ENCODE data around the gene KCNH8. TPM values are rescaled to one million over a fixed set of nuclear protein-coding genes. Genes with fewer than 3 reads are reported as not detected.

KCNH8 gene
- total RNA-seq, 4 donors from 2014 or later = 0.11 to 0.42 (median 0.26) TPM

DNA sequence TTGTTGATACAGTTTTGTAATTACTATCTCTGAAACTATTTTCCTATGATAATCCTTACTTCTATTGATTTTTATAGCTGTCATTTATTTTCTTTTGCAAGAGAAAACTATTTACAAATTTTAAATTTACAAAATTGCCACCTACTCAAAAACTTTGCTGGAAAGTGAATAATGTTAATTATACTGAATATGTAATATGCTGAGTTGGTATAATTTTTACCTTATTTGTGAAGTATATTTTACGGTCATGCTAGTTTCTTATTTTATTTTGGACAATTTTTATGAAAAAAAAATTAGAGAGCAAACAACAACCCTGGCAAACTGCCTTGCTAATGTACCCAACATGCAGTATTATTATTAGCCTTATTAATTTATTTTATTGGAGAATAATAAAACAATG, 2.9 kb downstream of the KCNH8 start:
- no peak for DNase-seq (ENCODE audit: extremely low spot score)
- H3K36me3 ChIP-seq = no peaks in the 10 kb centered on the region
- H3K9me3 ChIP-seq = no peaks in the 10 kb centered on the region
- peaks cover 17 to 31% (median 21%) of the 10 kb centered on the region in 4 donors for H3K4me1 ChIP-seq
- 96% methylated on average over 1 of the region's 1 CpG for WGBS
- no peak overlapping the region for H3K27ac ChIP-seq (replicated peaks in 1 of 4)
- H3K27me3 ChIP-seq = peaks cover 0 to 36% (median 17%) of the 10 kb centered on the region in 4 donors
- H3K4me3 ChIP-seq = no peak overlapping the region
- intact Hi-C loops (cut with DNase I) = no loop called here
- TF ChIP-seq POLR2A (IDR thresholded peaks at IDR 0.05; ENCODE audit: low read depth) (no peak), POLR2AphosphoS5 (IDR thresholded peaks at IDR 0.05) (no peak), EP300 (IDR thresholded peaks at IDR 0.05) (no peak)
- TF ChIP-seq, protein P1, sequence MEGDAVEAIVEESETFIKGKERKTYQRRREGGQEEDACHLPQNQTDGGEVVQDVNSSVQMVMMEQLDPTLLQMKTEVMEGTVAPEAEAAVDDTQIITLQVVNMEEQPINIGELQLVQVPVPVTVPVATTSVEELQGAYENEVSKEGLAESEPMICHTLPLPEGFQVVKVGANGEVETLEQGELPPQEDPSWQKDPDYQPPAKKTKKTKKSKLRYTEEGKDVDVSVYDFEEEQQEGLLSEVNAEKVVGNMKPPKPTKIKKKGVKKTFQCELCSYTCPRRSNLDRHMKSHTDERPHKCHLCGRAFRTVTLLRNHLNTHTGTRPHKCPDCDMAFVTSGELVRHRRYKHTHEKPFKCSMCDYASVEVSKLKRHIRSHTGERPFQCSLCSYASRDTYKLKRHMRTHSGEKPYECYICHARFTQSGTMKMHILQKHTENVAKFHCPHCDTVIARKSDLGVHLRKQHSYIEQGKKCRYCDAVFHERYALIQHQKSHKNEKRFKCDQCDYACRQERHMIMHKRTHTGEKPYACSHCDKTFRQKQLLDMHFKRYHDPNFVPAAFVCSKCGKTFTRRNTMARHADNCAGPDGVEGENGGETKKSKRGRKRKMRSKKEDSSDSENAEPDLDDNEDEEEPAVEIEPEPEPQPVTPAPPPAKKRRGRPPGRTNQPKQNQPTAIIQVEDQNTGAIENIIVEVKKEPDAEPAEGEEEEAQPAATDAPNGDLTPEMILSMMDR (IDR thresholded peaks at IDR 0.05) = no peak

DNA sequence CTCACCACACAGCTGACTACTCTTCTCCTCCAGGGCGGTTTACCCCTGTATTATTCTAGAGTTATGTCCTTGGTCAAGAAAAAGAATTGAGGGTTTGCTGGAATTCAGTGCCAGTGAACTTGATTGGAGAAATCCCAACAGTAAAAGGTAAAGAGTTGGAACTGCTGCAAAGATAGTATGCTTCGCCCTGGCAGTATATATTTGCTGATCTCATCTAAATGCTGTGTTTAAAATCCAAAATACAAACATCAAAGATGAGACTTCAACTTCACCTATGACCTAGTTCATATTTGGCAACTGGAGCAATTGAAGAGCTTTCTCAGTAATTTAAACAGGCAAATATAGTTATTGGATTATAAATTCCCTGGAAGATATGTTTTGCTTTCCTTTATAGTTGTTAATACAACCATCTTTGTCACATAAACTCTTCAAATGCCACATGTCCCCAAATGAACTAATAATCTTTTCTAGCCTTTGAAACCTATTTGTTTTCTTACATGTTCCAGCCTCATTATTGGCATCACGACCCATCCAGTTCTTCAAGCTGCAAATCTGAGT, 6.5 kb downstream of the KCNH8 start:
- WGBS = 73% methylated on average over 3 of the region's 3 CpGs
- H3K9me3 ChIP-seq = no peaks in the 10 kb centered on the region
- no peak overlapping the region for H3K4me3 ChIP-seq
- intact Hi-C loops (cut with DNase I) = no loop called here
- DNase-seq (ENCODE audit: extremely low spot score) = no peak
- H3K36me3 ChIP-seq = no peaks in the 10 kb centered on the region
- no peak for TF ChIP-seq POLR2A (IDR thresholded peaks at IDR 0.05; ENCODE audit: low read depth)
- no peak for TF ChIP-seq EP300 (IDR thresholded peaks at IDR 0.05)
- TF ChIP-seq, protein P1 (IDR thresholded peaks at IDR 0.05) = no peak
- TF ChIP-seq POLR2AphosphoS5 (IDR thresholded peaks at IDR 0.05) = no peak
- H3K4me1 ChIP-seq = no peaks in the 10 kb centered on the region
- H3K27me3 ChIP-seq = peaks cover 0 to 15% (median under 1%) of the 10 kb centered on the region in 4 donors
- H3K27ac ChIP-seq (replicated peaks in 1 of 4) = no peak overlapping the region

- Histone ChIP-seq H3K4me3 (no peak overlapping the region), H3K9me3 (no peaks in the 10 kb centered on the region), H3K27me3 (peaks cover 0 to 10% (median 0%) of the 10 kb centered on the region in 4 donors), H3K4me1 (no peaks in the 10 kb centered on the region), H3K27ac (replicated peaks in 1 of 4) (no peak overlapping the region), H3K36me3 (no peaks in the 10 kb centered on the region)
- intact Hi-C loops (cut with DNase I) = no loop called here
- DNase-seq (ENCODE audit: extremely low spot score) = no peak
- WGBS = 63% methylated on average over 2 of the region's 2 CpGs
- TF ChIP-seq POLR2AphosphoS5 (IDR thresholded peaks at IDR 0.05) (no peak), EP300 (IDR thresholded peaks at IDR 0.05) (no peak), POLR2A (IDR thresholded peaks at IDR 0.05; ENCODE audit: low read depth) (no peak)
- TF ChIP-seq, protein P1 (IDR thresholded peaks at IDR 0.05) = no peak
Observed at GRCh38 chr3:19155375-19155774, 7.1 kb downstream of the KCNH8 start.

- Histone ChIP-seq H3K9me3 (no peaks in the 10 kb centered on the region), H3K36me3 (no peaks in the 10 kb centered on the region), H3K27me3 (no peaks in the 10 kb centered on the region), H3K27ac (replicated peaks in 1 of 4) (no peak overlapping the region), H3K4me3 (no peak overlapping the region), H3K4me1 (no peaks in the 10 kb centered on the region)
- DNase-seq (ENCODE audit: extremely low spot score) = no peak
- 74% methylated on average over 2 of the region's 2 CpGs for WGBS
- TF ChIP-seq POLR2AphosphoS5 (IDR thresholded peaks at IDR 0.05) (no peak), EP300 (IDR thresholded peaks at IDR 0.05) (no peak), POLR2A (IDR thresholded peaks at IDR 0.05; ENCODE audit: low read depth) (no peak)
- TF ChIP-seq, protein P1 (IDR thresholded peaks at IDR 0.05) = no peak
- intact Hi-C loops (cut with DNase I) = no loop called here
Observed at GRCh38 chr3:19159966-19160635, 11.8 kb downstream of the KCNH8 start.
